ENCODE measurements around the gene CD19.

GRCh38 chr16:28930652-28931051 is 1.1 kb upstream of the CD19 start:
- TF ChIP-seq CTCF (IDR thresholded peaks at IDR 0.05) (no peak), POLR2A (IDR thresholded peaks at IDR 0.05) (no peak)
